Midbrain (tissue), 1 donor: ENCODE data around the gene TRNT1.
A peak's percentile ranks its signal among the peaks of the same experiment; 100 is the strongest.

Experiments
- DNase-seq: peaks from one replicate; lab custom pipeline; 2025; lab: John Stamatoyannopoulos, UW

The TRNT1 gene

DNA sequence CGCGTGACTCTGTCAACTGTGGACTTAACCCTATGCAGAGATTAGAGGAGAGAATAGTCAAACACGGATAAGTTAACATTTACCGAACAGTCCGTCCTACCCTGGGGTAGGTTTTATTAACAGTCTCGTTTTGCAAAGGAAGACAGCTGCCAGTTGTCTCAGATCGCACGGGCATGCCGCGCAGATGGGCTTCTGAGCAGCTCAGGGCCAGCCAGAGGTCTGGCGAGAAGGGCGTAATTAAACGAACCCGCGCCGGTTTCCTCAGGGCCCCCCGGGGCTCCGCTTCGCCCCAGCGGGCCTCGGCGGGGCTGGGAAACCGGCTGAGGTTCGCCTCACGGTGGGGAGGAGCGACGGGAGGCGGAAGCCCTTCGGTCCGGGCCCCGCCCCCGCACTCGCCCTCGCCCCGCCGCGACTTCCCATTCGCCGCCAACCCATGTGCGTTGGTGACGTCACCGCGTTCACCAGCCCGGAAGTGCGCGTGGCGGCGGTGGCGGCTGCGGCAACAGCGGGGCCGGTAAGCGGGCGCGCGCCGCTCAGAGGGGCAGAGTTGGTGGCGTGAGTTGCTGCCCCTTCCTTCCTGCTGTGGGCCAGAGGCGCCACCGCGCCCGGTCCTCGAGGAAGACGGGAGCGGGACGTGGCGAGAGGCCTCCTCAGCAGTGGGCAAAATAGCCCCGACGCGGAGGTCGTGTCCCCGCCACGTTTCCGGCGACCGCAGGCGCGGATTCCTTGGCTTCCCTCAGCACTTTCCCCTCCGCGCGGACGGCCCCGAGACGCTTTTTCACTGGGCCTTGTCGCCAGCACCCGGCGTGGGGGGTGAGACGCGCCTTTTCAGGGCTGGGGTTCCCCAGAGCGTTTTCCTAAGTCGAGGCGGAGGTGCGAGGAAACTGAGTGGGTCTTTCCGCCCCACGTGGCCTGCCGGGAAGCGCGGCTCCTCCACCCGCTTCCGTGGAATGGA lies at the start of gene TRNT1:
Gene TRNT1 (plus strand): TSS at position 464 of the 955 bp plus-strand sequence. CDS start 2,101 bp downstream, outside the sequence.
- peak; percentile 93 for DNase-seq

GRCh38 chr3:3080309-3080708 lies 46.4 kb upstream of the TRNT1 start:
- no peak for DNase-seq

- DNase-seq = no peak
These were observed 45.1 kb upstream of the TRNT1 start for GRCh38 chr3:3081381-3082233.

DNA sequence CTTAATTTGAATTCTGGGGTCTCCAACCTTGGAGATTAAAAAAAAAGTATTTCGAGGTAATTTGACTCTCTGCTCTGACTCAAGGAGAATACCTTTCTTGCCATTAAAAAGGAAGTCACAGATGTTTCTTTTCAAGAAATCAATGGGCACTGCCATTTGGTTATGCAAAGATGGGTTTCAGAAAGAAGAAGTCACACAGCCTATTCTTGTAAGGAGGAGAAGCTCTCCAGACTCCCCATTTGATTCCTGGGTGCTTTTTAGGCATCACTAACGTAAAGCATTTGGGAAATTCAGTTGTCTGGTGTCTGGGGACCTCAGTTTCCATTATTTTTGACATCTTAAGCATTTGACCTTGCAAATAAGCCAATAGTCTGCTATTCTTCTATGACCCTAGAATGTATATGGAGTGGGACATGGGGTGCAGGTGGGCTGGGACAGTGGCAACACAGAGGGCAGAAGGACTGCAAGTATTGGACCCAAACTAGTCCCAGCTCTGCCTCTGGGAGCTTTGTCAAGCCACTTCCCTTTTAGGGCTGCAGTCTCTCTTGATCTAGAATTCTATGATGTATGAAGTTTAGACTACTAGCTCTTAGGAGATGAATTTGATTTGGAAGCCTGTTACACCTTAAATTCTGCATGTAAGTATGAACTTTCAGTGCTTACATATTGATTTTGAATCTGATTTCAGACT lies 44.4 kb upstream of the TRNT1 start:
- DNase-seq = no peak

- DNase-seq = no peak
These were observed 41.9 kb upstream of the TRNT1 start for GRCh38 chr3:3084890-3085289.

DNA sequence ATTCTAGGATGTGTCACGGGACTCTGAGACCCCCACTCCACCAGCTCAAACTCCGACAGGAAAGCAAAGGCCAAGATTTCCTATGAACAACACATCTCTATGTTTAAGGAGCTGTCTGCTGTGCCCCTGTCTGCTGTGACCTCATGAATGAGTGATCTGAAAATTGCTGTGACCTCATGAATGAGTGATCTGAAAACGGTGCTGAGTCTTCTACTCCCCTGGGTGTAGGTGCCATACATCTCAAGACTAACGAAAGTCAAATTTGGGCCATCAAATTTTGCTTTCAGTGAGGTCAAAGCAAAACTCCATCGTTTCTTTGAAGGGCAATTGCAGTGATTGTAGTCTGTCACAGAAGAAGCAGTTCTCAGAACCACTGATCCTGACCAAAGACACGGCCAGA lies 41.0 kb upstream of the TRNT1 start:
- no peak for DNase-seq

GRCh38 chr3:3086239-3086638 lies 40.5 kb upstream of the TRNT1 start:
- DNase-seq = no peak

GRCh38 chr3:3087279-3087678 lies 39.5 kb upstream of the TRNT1 start:
- DNase-seq = no peak

DNA sequence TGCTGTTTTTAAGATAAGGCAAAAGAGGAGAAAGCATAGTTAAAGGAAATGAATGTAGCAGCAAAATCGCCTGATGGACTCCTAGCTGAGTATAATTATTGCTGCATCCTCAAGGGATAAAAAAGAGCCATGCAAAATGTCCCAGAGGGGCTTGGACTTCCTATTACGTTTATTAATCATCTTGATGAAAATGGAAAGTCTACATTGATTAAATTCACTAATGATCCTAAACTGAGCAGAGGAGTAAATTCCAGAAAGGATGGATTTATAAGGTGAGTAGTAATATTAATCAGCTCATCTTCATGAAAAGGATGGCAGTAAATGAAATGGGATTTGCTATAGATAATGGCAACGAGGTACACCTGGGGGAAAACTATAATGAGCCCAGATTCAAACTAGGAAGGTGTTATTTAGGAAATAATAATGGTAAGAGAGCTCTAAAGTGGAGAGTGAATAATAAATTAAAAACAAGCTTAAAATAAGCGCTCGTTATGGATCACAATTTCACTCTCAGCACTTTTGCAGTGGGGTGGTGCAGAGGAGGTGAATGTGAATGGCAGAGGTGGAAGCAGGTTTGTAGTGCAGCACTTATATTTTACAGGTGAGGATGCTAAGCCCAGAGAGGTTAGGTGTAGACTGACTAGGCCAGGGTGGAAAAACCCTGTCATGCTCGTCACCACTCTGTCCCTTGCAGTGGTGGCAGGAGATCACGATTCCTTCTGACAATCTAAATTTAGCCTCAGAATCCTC lies 38.8 kb upstream of the TRNT1 start:
- DNase-seq = no peak

GRCh38 chr3:3089017-3089416 lies 37.7 kb upstream of the TRNT1 start:
- no peak for DNase-seq

- no peak for DNase-seq
These were observed 28.8 kb upstream of the TRNT1 start for GRCh38 chr3:3097958-3098357.

DNA sequence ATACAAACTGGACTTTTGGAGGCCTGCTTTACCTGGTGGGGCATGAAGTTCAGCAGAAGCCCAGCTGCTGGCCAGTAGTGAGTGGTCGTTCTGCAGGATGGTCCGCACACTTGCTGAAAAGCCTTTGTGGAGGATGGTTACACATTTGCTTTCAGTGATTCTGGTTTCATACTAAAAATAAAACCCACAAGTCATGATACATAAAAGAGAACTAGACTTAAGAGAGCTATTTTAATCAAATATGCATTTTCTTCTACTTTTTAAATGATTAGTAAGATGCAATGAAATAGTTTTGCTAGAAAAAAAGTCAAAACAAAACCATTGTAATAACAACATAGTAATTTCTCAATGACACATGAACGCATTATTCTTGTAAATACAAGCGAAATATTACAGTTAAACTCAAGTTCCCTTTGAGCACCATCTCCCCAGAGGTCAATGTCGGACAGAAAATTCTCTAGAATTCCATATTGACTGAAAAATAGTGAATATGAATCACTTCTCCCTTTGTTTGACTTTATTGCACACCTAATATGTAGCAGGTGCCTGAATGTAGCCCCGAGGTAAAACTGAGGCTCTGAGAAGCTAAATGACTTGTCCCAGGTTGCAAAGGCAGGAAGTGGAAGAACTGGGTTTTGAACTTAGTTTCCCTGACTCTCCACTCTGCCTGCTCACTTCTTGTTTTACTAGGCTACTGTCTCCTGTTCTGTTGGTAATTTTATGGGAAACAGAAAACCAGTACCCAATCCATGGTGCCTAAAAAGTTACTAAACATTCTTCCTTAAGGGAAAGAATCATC lies 24.9 kb upstream of the TRNT1 start:
- DNase-seq = no peak

DNA sequence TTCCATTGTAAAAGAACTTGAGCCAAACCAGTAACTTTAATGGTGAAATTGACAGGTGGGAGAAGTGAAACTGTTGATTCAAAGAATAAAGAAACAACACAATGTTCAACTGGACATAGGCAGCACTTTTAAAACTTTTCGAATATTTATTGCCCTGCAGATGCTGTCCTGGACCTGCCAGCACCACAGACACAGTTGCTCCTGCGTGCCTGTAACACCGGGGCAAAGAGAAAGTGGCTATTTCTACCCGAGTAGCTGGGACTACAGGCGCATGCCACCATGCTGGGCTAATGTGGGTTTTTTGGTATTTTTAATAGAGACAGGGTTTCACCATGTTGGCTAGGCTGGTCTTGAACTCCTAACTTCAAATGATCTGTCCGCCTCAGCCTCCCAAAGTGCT lies 24.0 kb upstream of the TRNT1 start:
- DNase-seq = no peak

- DNase-seq = no peak
These were observed 21.5 kb upstream of the TRNT1 start for GRCh38 chr3:3105246-3105645.

DNA sequence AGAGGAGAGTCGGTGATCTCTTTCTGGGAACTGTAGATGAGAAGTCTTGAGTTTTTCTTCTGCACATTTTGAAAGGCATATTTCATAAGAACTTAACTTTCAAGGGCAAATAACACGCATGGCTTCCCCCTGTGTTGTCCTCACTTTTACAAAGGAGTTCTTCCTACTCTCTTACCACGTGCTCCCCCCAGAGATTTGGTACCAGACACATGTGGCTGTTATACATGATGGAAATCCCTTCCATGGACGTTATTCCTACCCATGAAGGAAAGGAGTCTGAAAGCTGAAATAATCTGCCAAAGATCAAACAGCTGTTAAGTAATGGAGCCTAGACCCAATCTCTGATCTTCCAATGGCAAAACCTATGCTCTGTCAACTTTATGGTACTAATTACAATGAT lies 20.9 kb upstream of the TRNT1 start:
- DNase-seq = no peak

DNA sequence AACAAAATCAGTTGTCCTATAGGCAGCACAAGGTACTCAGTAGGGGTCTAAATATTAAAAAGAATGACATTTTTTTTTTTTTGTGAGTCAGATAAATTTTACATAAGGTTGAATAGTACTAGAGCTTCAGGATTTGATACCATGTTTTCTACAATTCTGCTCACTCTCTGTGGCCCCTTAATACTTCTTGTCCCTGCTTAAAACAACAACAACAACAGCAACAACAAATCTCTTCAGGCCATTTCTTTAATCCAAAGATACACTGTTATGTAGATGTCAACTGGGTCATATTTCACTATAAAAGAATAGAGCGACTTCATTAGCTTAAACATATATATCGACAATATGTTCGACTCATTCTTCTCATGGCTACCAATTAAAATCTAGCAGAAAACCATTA lies 19.6 kb upstream of the TRNT1 start:
- no peak for DNase-seq

DNA sequence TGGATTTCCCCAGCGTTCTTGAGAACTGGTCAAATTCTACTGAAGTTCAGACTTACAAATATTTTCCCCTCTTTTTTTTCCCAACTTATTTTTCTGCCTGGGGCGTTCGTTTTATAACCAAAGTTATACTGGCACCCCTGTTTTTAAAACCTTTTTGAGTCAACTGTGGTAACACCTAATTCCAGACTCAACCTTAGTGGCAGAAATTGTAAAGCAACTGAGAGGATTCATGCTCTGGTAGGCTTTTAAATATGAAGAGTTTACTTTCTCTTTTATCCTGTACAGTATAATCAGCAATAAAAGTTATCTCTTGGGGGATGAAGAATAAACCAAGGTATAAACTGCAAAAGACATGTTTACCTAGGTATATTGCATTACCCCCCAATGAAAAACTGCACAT lies 18.9 kb upstream of the TRNT1 start:
- no peak for DNase-seq

DNA sequence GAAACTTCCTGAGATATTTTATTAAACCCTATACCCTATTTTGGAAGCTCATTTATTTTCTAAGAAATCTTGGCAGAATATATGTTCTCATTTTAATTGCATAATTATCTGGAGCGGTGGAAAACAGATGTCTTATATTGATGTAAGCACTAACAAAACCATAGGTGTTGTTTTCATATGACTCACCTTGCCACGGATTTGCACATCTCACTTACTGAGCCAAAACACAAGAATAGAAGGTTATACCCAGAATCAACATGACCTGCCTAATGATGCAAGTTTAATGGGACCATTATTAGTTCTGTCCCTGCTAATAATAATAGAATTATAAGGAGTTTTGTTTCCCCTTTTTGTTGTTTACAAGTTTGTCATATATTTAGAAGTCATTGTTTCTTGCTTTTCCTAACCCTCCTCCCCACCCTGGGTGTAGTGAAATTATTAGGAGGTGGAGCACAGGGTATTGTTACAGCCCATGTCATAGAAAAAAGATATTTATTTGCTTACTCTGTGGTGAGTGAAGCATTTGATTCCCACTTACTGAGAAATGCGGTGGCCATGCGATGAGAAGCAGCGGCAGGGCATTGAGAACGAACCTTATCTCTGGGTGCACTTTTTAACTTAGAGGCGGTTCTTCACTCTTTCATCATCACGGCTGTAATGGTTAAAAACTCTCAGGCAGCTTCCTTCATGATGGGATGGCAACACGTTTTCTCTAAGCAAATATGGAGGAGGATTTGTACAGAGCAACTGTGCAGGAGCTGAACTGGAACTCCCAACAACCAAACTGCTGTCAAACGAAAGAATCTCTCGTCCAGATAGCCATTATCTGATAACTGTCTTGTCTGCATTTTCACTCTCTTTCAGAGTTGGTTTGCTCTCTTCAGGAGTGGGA lies 17.1 kb upstream of the TRNT1 start:
- DNase-seq = no peak

DNA sequence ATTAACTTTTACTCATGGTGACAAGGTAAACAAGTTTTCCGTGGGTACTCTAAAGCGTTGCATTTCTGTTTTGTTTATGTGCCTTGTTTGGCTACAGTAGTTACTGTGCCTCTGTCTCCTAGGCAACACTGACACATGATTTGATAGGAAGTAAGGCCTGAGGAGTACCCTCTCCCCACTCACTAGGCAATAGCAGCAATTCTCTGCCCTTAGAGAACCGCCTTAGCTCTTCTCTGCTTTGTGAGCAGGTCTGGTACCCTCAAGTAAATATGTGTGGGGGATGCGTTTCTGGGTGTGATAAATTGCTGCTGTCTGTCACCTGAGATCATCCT lies 16.5 kb upstream of the TRNT1 start, which contains the start of gene IL5RA:
Gene IL5RA (minus strand): TSS at position 76 of the 332 bp plus-strand sequence. CDS start 5,390 bp downstream, outside the sequence.
- no peak for DNase-seq
